ENCODE measurements around the gene ZNF417.
"Not testable (repeated sequence)": the region's sequence is repeated elsewhere in the genome, so short reads cannot be mapped to it uniquely, and the experiment has no call there.

ZNF417 gene

DNA sequence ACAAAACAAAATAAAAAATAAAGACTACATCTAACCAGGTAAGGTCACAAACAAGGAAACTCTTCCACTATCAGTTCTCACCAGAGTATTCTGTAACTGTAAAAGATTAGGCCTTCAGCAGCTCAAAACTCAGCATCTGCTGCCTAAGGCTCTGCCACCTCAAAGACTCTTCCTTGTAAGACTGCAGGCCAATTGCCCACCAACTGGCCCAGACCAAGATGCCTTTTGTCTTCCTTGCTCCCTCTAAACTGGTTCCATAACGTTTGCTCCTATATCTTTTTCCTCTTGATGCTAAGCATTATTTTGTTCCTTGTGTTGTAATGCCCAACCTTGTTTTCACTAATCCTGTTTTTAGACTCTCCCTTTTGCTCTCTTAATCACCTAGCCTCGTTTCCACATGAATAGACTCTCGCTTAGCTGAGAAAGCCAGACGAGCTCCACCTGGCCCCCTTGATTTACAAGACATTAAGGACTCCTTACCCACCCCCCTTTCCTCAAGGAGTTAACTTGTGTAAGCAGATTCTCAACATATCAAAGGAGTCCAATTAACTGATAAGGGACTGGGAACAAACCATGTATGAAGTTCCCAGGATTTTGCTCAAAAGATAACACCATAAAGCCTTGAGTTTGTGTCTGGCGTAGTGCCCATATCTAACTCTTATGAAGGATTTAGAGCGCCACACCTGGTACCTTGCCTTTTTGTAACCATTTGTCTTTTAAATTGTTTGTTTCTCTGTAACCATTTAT lies 29.0 kb downstream of the ZNF417 start:
- DNase-seq (ENCODE audit: low read depth, low spot score) = no peak

DNA sequence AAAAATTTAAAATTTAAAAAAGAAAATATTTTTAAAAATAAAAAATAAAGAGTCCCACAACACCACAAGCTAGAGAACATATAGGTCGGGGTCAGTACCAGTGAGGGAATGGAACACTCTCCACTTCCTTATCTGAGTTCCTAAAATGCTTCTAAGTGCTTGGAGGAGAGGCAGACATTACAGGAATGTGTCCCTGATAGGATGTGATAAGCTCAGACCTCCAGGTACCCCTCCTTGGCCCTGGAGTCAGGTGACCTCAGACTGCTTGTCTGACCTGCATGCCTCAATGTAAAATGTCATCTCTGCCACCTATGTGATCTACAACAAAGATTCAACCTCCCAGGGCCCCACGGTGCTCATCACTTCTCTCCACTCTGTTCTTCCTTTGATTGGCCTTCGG lies 30.3 kb downstream of the ZNF417 start:
- no peak for DNase-seq (ENCODE audit: low read depth, low spot score)

DNA sequence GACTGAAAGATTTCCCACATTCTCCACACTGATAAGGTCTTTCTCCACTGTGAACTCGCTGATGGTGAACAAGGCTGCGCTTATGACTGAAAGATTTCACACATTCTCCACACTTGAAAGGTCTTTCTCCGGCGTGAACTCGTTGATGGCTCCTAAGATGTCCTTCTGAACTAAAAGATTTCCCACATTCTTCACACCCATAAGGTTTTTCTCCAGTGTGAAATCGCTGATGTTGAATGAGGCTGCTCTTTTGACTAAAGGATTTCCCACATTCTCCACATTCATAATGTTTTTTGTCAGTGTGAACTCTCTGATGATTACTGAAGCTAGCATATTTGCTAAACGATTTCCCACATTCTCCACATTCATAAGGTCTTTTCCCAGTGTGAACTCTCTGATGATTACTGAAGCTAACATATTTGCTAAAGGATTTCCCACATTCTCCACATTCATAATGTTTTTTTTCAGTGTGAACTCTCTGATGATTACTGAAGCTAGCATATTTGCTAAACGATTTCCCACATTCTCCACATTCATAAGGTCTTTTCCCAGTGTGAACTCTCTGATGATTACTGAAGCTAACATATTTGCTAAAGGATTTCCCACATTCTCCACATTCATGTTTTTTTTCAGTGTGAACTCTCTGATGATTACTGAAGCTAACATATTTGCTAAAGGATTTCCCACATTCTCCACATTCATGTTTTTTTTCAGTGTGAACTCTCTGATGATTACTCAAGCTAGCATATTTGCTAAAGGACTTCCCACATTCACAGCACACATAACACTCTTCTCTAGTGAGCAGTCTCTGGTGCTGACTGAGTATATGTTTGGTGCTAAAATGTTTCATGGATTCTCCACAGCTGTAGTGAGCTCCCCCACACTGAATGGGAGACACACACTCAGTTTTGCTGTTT lies 42.3 kb downstream of the ZNF417 start:
- not testable (repeated sequence) for DNase-seq (ENCODE audit: low read depth, low spot score)

DNA sequence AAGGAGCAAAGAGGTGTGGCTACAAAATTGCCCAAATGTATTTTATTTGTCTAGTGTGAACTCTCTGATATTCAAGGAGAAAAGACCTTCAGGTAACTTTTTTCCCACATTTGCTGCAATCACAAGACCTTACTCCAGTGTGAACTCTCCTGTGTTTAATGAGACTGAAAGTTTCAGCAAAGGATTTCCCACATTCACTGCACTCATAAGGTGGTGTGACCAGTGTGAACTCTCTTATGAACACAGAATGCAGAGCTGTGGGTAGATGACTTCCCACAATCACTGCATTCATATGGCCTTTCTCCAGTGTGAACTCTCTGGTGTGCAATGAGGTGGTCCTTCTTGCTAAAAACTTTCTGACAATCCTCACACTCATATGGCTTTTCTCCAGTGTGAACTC lies 43.9 kb downstream of the ZNF417 start:
- DNase-seq (ENCODE audit: low read depth, low spot score) = no peak

DNA sequence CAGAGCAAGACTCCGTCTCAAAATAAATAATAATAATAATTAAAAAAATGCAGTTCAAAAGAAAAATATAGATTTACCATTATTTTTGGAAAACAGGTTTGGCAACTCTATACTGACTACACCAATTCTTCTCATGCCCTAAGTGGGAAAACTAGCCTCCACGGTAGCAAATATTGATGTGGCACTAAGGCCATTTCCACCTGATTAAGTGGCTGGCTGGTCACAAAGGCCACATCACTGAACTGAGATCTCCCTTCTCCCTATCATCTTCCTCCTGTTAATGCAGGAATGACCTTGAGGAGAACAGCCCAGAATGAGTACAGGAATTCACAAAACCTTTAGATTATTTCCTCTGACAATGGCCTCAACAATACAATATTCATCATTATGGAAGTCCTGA lies 46.2 kb downstream of the ZNF417 start:
- no peak for DNase-seq (ENCODE audit: low read depth, low spot score)

DNA sequence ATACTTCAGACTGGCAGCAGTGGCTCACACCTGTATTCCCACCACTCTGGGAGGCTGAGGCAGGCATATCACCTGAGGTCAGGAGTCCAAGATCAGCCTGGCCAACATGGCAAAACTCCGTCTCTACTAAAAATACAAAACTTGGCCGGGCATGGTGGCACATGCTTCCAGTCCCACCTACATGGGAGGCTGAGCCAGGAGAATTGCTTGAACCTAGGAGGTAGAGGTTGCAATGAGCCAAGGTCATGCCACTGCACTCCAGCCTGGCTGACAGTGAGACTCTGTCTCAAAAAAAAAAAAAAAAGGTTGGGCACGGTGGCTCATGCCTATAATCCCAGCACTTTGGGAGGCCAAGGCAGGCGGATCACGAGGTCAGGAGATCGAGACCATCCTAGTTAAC lies 46.7 kb downstream of the ZNF417 start:
- DNase-seq (ENCODE audit: low read depth, low spot score) = not testable (repeated sequence)

DNA sequence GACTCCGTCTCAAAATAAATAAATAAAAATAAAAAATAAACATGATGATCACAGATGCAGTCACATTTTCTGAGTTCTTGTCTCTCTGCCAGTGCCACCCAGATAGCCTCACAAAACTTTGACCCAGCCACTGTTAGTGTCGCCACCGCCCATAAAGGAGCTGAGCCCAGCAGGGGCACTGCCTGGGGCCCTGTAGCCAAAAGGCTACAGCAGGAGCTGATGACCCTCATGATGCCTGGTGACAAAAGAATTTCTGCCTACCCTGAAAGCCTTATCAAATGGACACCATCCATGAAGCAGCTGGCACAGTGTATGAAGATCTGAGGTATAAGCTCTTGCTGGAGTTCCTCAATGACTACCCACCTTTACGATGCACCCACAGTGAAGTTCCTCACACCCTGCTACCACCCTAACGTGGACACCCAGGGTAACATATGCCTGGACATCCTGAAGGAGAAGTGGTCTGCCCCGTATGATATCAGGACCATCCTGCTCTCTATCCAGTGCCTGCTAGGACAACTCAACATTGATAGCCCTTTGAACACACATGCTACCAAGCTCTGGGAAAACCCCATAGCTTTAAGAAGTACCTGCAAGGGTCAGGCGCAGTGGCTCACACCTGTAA lies 48.4 kb downstream of the ZNF417 start:
- DNase-seq (ENCODE audit: low read depth, low spot score) = no peak

Data from activated CD4-positive, CD25-positive, alpha-beta regulatory T cell treated with anti-CD3 and anti-CD28 coated beads, Interleukin-2, amount 50 U/mL, for 16 hours (primary cell).